Epithelial cell of proximal tubule (primary cell): ENCODE data around the gene CHTOP. TPM values are rescaled to one million over a fixed set of nuclear protein-coding genes. Genes with fewer than 3 reads are reported as not detected.
A peak's percentile ranks its signal among the peaks of the same experiment; 100 is the strongest.
"Not testable (repeated sequence)": the region's sequence is repeated elsewhere in the genome, so short reads cannot be mapped to it uniquely, and the experiment has no call there.

Source experiments
- DNase-seq: peaks from one replicate; pipeline ENCODE4 v3.0.0-alpha.2; 2011; ENCODE audit warnings: low read depth
- H3K4me3 ChIP-seq: 2 replicates; pipeline ENCODE4 v1.5.1; 2011; ENCODE audit warnings: low read depth, mild to moderate bottlenecking, low read length
- CTCF ChIP-seq: conservative IDR thresholded peaks from 2 replicates; pipeline ENCODE4 v1.5.1; 2012; ENCODE audit warnings: low read depth, mild to moderate bottlenecking, low read length
- total RNA-seq: library from RNA; depleted of rRNA; stranded (reverse); fragments of >200 nt; gene quantifications from 2 replicates; pipeline ENCODE4 v1.2.3, GENCODE V29; 2015

Gene CHTOP
- total RNA-seq, 1 donor from 2014 or later = 64.7 TPM

GRCh38 chr1:153663211-153663610 lies 29.3 kb downstream of the CHTOP start:
- DNase-seq = no peak
- no peak for TF ChIP-seq CTCF
- H3K4me3 ChIP-seq = no peak overlapping the region

- H3K4me3 ChIP-seq = no peak overlapping the region
- DNase-seq = no peak
- TF ChIP-seq CTCF = no peak
Observed at GRCh38 chr1:153667439-153667838, 33.6 kb downstream of the CHTOP start.

GRCh38 chr1:153668672-153669071 lies 34.8 kb downstream of the CHTOP start:
- DNase-seq, H3K4me3 ChIP-seq: not testable (repeated sequence)

- no peak for TF ChIP-seq CTCF
- peak overlapping the region; percentile 70 for H3K4me3 ChIP-seq
- no peak for DNase-seq
Observed at GRCh38 chr1:153669606-153670005, 35.7 kb downstream of the CHTOP start.

GRCh38 chr1:153670257-153670858 lies 36.5 kb downstream of the CHTOP start:
- TF ChIP-seq CTCF = no peak
- peak overlapping the region; percentile 70 for H3K4me3 ChIP-seq
- DNase-seq = no peak

GRCh38 chr1:153670859-153671627 lies 37.2 kb downstream of the CHTOP start, which contains the start of gene ILF2:
Gene ILF2 (minus strand): TSS chr1:153670993. CDS start chr1:153670922, 71 bp downstream.
- TF ChIP-seq CTCF = peak; percentile 26
- peak within 1 kb of the TSS; percentile 70 for H3K4me3 ChIP-seq
- DNase-seq = peak; percentile 99

- not testable (repeated sequence) for DNase-seq
- H3K4me3 ChIP-seq = peak overlapping the region; percentile 43
Observed at GRCh38 chr1:153671628-153672353, 37.9 kb downstream of the CHTOP start.

- no peak for DNase-seq
- TF ChIP-seq CTCF = no peak
- H3K4me3 ChIP-seq = no peak overlapping the region
Observed at GRCh38 chr1:153673511-153673910, 39.6 kb downstream of the CHTOP start.
